Ishikawa (cell line): ENCODE measurements around the gene TNS1.

Source experiments
- EGR1 ChIP-seq: IDR thresholded peaks from 2 replicates; pipeline ENCODE4 v1.6.1; 2012
- EP300 ChIP-seq: IDR thresholded peaks from 2 replicates; pipeline ENCODE4 v1.6.1; 2012; ENCODE audit warnings: borderline replicate concordance
- NFIC ChIP-seq: IDR thresholded peaks from 2 replicates; pipeline ENCODE4 v1.6.1; 2012
- RAD21 ChIP-seq: IDR thresholded peaks from 2 replicates; pipeline ENCODE4 v1.6.1; 2012; ENCODE audit warnings: low read depth
- TAF1 ChIP-seq: IDR thresholded peaks from 2 replicates; pipeline ENCODE4 v1.6.1; 2012; ENCODE audit warnings: low read depth, mild to moderate bottlenecking
- TEAD4 ChIP-seq: IDR thresholded peaks from 2 replicates; pipeline ENCODE4 v1.6.1; 2012
- TF ChIP-seq, protein P1 (sequence below): IDR thresholded peaks from 2 replicates; pipeline ENCODE4 v1.6.1; 2012; ENCODE audit warnings: low read depth, mild to moderate bottlenecking
- TF ChIP-seq, protein P2 (sequence below): IDR thresholded peaks from 2 replicates; pipeline ENCODE4 v1.6.1; 2012

DNA sequence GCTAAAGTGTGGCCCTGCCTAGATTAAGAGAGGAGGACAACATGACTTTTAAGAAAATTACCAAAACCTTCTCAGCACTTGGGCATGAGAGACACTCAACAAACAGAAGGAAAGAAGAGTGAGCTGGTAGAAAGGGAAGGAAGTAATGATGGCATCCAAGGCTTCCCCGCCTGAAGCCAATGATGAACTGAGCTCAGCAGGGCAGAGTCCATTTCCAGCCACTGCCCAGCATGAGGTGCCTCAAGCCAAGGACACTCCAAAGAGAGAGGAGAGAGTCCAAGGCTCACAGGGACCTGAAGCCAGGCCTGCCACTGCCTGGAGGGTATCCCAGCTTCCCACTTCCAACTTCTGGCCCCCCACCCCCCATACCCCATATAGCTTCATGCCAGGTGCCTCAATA lies 9.5 kb upstream of the TNS1 start:
- TF ChIP-seq TAF1 (no peak), TEAD4 (no peak), EGR1 (no peak), EP300 (no peak), RAD21 (no peak), NFIC (no peak)
- TF ChIP-seq, protein P1, sequence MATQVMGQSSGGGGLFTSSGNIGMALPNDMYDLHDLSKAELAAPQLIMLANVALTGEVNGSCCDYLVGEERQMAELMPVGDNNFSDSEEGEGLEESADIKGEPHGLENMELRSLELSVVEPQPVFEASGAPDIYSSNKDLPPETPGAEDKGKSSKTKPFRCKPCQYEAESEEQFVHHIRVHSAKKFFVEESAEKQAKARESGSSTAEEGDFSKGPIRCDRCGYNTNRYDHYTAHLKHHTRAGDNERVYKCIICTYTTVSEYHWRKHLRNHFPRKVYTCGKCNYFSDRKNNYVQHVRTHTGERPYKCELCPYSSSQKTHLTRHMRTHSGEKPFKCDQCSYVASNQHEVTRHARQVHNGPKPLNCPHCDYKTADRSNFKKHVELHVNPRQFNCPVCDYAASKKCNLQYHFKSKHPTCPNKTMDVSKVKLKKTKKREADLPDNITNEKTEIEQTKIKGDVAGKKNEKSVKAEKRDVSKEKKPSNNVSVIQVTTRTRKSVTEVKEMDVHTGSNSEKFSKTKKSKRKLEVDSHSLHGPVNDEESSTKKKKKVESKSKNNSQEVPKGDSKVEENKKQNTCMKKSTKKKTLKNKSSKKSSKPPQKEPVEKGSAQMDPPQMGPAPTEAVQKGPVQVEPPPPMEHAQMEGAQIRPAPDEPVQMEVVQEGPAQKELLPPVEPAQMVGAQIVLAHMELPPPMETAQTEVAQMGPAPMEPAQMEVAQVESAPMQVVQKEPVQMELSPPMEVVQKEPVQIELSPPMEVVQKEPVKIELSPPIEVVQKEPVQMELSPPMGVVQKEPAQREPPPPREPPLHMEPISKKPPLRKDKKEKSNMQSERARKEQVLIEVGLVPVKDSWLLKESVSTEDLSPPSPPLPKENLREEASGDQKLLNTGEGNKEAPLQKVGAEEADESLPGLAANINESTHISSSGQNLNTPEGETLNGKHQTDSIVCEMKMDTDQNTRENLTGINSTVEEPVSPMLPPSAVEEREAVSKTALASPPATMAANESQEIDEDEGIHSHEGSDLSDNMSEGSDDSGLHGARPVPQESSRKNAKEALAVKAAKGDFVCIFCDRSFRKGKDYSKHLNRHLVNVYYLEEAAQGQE = no peak
- TF ChIP-seq, protein P2, sequence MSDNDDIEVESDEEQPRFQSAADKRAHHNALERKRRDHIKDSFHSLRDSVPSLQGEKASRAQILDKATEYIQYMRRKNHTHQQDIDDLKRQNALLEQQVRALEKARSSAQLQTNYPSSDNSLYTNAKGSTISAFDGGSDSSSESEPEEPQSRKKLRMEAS = no peak
